HCT116 (cell line): ENCODE data around the gene MAML3. TPM values are rescaled to one million over a fixed set of nuclear protein-coding genes. Genes with fewer than 3 reads are reported as not detected.

Source experiments
- ATAC-seq: fragments of 200-7000 bp; cut with Tn5 transposase; 2 replicates; pipeline ENCODE4 v1.9.1; 2020; ENCODE audit warnings: mild to moderate bottlenecking, moderate library complexity
- BruUV-seq: library from RNA; stranded (reverse); fragments of 400-500 nt; replicated peaks from 2 replicates; lab custom pipeline; 2021; lab: Mats Ljungman, UMichigan
- CTCF ChIA-PET: fragments of 300-600 bp; sonication (Branson Sonifier 250); formaldehyde crosslinking; loops from one replicate; lab custom pipeline; 2021; ENCODE audit warnings: antibody characterized with exemption; lab: Charles Lee
- POLR2A ChIA-PET: fragments of 300-600, 350-600 bp; sonication (Branson Sonifier 250); formaldehyde crosslinking; loops from one replicate; lab custom pipeline; 2021; ENCODE audit warnings: antibody characterized with exemption; lab: Charles Lee
- RAD21 ChIA-PET, 2 experiments: fragments of 300-600 bp; sonication (Branson Sonifier 250); formaldehyde crosslinking; loops; one replicate each; lab custom pipeline; 2023; ENCODE audit warnings: low total read pairs in 2 of 2; ENCODE audit not compliant: uncharacterized antibody in 2 of 2, unreplicated experiment in 2 of 2, low non-redundant PET in 1 of 2; lab: Charles Lee
- DNase-seq: peaks from one replicate; pipeline ENCODE4 v3.0.0-alpha.2; 2010; ENCODE audit warnings: low read depth, low spot score
- H2AFZ ChIP-seq: fragments of 200-600 bp; shearing (Covaris generic), sonication (generic); 2 replicates; pipeline ENCODE4 v1.6.1; 2017; ENCODE audit warnings: low read depth, mixed run types, mixed read lengths, antibody characterized with exemption, low read length; ENCODE audit not compliant: poor library complexity, severe bottlenecking
- H3K27ac ChIP-seq: 2 replicates; pipeline ENCODE4 v1.5.1; 2012; ENCODE audit warnings: low read depth, low read length
- H3K27me3 ChIP-seq: fragments of 200-600 bp; sonication (generic); 2 replicates; pipeline ENCODE4 v1.6.1; 2016; ENCODE audit warnings: mixed run types, low read length, mixed read lengths; ENCODE audit not compliant: insufficient read depth
- H3K36me3 ChIP-seq, 2 experiments: fragments of 200-500 bp in 1 of 2; fragments of 200-600 bp in 1 of 2; sonication (Bioruptor generic) in 1 of 2; sonication (generic) in 1 of 2; 2 replicates each; pipeline versions ENCODE4 v1.5.1 to v1.6.1; 2014 to 2016; ENCODE audit warnings: low read length in 2 of 2, inconsistent platforms in 1 of 2, mixed read lengths in 1 of 2, mixed run types in 1 of 2; ENCODE audit not compliant: insufficient read depth in 2 of 2, control insufficient read depth in 1 of 2
- H3K4me1 ChIP-seq, 2 experiments: fragments of 200-600 bp in 1 of 2; sonication (generic) in 1 of 2; 2 replicates each; pipeline versions ENCODE4 v1.5.1 to v1.6.1; 2012 to 2017; ENCODE audit warnings: low read length in 2 of 2, inconsistent platforms in 1 of 2, mild to moderate bottlenecking in 1 of 2, mixed read lengths in 1 of 2, mixed run types in 1 of 2, moderate library complexity in 1 of 2; ENCODE audit not compliant: insufficient read depth in 2 of 2, control insufficient read depth in 1 of 2
- H3K4me2 ChIP-seq: fragments of 200-600 bp; sonication (generic); 2 replicates; pipeline ENCODE4 v1.6.1; 2017; ENCODE audit warnings: mixed run types, low read length, mixed read lengths
- H3K4me3 ChIP-seq, 2 experiments: fragments of 200-600 bp in 1 of 2; sonication (generic) in 1 of 2; replicated peaks in 1 of 2; 2 replicates each; pipeline ENCODE4 v1.5.1; 2011 to 2016; ENCODE audit warnings: low read length in 2 of 2, control low read depth in 1 of 2, low read depth in 1 of 2, mild to moderate bottlenecking in 1 of 2, mixed read lengths in 1 of 2, mixed run types in 1 of 2
- H3K79me2 ChIP-seq: fragments of 200-600 bp; sonication (generic); 2 replicates; pipeline ENCODE4 v1.6.1; 2017; ENCODE audit warnings: mild to moderate bottlenecking, mixed run types, low read length, moderate library complexity, mixed read lengths; ENCODE audit not compliant: insufficient read depth
- H3K9ac ChIP-seq: fragments of 200-600 bp; sonication (generic); 2 replicates; pipeline ENCODE4 v1.6.1; 2016; ENCODE audit warnings: low read length, mixed read lengths
- H3K9me2 ChIP-seq: fragments of 200-600 bp; sonication (generic), shearing (Covaris generic); 2 replicates; pipeline ENCODE4 v1.6.1; 2017; ENCODE audit warnings: mixed run types, mild to moderate bottlenecking, moderate library complexity; ENCODE audit not compliant: insufficient read depth
- H3K9me3 ChIP-seq, 2 experiments: fragments of 200-500 bp in 1 of 2; fragments of 200-600 bp in 1 of 2; sonication (Bioruptor generic) in 1 of 2; sonication (generic) in 1 of 2; 2 replicates each; pipeline ENCODE4 v1.6.1; 2014 to 2017; ENCODE audit warnings: low read length in 2 of 2, mixed read lengths in 2 of 2, inconsistent platforms in 1 of 2, low read depth in 1 of 2, mild to moderate bottlenecking in 1 of 2, mixed run types in 1 of 2, moderate library complexity in 1 of 2; ENCODE audit not compliant: control insufficient read depth in 1 of 2, insufficient read depth in 1 of 2
- H4K20me1 ChIP-seq: fragments of 200-600 bp; sonication (generic), shearing (Covaris generic); 2 replicates; pipeline ENCODE4 v1.6.1; 2017; ENCODE audit warnings: mixed run types, mild to moderate bottlenecking, moderate library complexity; ENCODE audit not compliant: insufficient read depth
- CTCF ChIP-seq, 3 experiments: fragments of 200-600 bp in 1 of 3; sonication (generic) in 1 of 3; IDR thresholded peaks in 2 of 3; conservative IDR thresholded peaks in 1 of 3; 2 replicates each; pipeline ENCODE4 v1.5.1; 2012 to 2017; ENCODE audit warnings: low read depth in 2 of 3, low read length in 2 of 3, antibody characterized with exemption in 1 of 3, borderline replicate concordance in 1 of 3, control low read depth in 1 of 3, mild to moderate bottlenecking in 1 of 3, mixed read lengths in 1 of 3, mixed run types in 1 of 3, moderate library complexity in 1 of 3; ENCODE audit not compliant: insufficient read depth in 1 of 3
- EZH2 ChIP-seq: fragments of 200-600 bp; sonication (generic); IDR thresholded peaks from 2 replicates; pipeline ENCODE4 v1.6.1; 2017; ENCODE audit warnings: antibody characterized with exemption, mixed run types
- intact Hi-C: fragments of 100-400 bp; cut with micrococcal nuclease; formaldehyde crosslinking; loops from 2 replicates; pipeline ENCODE4 v1.10.0; 2022
- total RNA-seq: library from RNA; stranded (reverse); gene quantifications from one replicate; pipeline ENCODE4 v1.2.1, GENCODE V29; 2021; ENCODE audit not compliant: unreplicated experiment

MAML3 gene
- total RNA-seq, 1 experiment from 2014 or later = 3.1 TPM

GRCh38 chr4:139794158-139794954 lies 359.6 kb downstream of the MAML3 start:
- RAD21 ChIA-PET = no interaction called here

GRCh38 chr4:139791681-139792080 lies 362.3 kb downstream of the MAML3 start:
- Histone ChIP-seq H3K79me2 (no peaks in the 10 kb centered on the region), H3K9ac (no peak overlapping the region), H2AFZ (no peak overlapping the region), H3K9me3 (no peaks in the 10 kb centered on the region), H3K4me1 (no peaks in the 10 kb centered on the region), H3K27me3 (no peaks in the 10 kb centered on the region), H3K36me3 (no peaks in the 10 kb centered on the region), H3K9me2 (no peaks in the 10 kb centered on the region), H3K27ac (no peak overlapping the region), H3K4me2 (no peak overlapping the region), H4K20me1 (no peaks in the 10 kb centered on the region), H3K4me3 (no peak overlapping the region)
- no peak for TF ChIP-seq CTCF (IDR thresholded peaks at IDR 0.05 in 2 of 3, conservative IDR thresholded peaks at IDR 0.05 in 1 of 3; ENCODE audit: borderline replicate concordance in 1 of 3, insufficient read depth in 1 of 3, low read depth in 2 of 3, low read length in 2 of 3)
- intact Hi-C loops = no loop called here
- POLR2A ChIA-PET = no interaction called here
- RAD21 ChIA-PET = no interaction called here
- DNase-seq = no peak
- no TSS peak for BruUV-seq
- CTCF ChIA-PET = no interaction called here
- ATAC-seq = no peak

More at GRCh38 chr4:139794158-139794954, 359.6 kb downstream of the MAML3 start:
- H3K4me3 ChIP-seq = no peak overlapping the region
- no peaks in the 10 kb centered on the region for H4K20me1 ChIP-seq
- no peaks in the 10 kb centered on the region for H3K9me2 ChIP-seq
- no peak overlapping the region for H3K9ac ChIP-seq
- no peaks in the 10 kb centered on the region for H3K27me3 ChIP-seq
- H3K9me3 ChIP-seq = no peaks in the 10 kb centered on the region
- no peak overlapping the region for H3K27ac ChIP-seq
- CTCF ChIA-PET = no interaction called here
- H3K4me1 ChIP-seq = no peaks in the 10 kb centered on the region
- ATAC-seq (no peak), DNase-seq (no peak)
- H3K4me2 ChIP-seq = no peak overlapping the region
- BruUV-seq = no TSS peak
- H3K79me2 ChIP-seq = no peaks in the 10 kb centered on the region
- POLR2A ChIA-PET = no interaction called here
- H3K36me3 ChIP-seq = no peaks in the 10 kb centered on the region
- H2AFZ ChIP-seq = no peak overlapping the region
- no peak for TF ChIP-seq EZH2
- intact Hi-C loops = no loop called here
